ENCODE measurements around the gene HSP90AB1. TPM values are rescaled to one million over a fixed set of nuclear protein-coding genes. Genes with fewer than 3 reads are reported as not detected.

HSP90AB1 gene
- total RNA-seq, 1 donor: 832 TPM

DNA sequence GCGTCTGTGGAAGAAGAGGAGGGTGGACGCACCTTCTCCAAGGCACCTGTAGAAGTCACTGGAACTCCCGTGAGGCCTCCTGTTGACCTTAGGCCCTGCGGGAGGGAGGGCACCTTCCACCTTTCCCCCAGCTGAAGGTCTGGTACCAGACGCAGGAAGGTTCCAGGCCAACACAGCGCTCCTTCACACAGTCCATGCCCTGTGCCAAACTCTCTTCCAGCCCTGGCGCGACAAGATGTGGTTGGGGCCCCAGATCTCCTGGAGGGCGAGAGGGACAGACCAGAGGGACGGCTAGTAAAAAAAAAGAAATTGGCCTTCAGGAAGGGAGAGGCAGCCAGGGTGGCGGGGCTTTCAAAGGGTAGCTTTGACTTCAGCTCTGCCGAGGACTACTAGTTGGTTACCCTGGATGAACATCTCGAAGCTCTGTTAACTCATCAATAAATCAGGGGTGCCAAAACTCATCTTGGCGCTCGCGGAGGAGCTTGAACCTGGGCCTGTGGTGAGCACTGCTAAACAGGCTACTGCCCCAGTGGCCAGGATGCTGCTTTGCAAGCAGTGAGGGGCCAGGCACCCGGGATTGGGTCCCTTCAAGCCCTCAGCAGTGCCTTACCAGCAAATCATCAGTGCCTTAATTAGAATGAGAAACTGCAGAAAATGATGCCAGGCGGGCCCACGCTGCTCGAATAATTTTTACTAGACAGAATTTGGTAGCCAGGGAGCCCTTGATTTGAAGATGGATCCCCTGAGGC lies 51.3 kb downstream of the HSP90AB1 start:
- DNase-seq (ENCODE audit: low read depth): no peak
- H3K4me3 ChIP-seq (ENCODE audit: low read depth, low read length): no peak overlapping the region
- TF ChIP-seq, protein P1, sequence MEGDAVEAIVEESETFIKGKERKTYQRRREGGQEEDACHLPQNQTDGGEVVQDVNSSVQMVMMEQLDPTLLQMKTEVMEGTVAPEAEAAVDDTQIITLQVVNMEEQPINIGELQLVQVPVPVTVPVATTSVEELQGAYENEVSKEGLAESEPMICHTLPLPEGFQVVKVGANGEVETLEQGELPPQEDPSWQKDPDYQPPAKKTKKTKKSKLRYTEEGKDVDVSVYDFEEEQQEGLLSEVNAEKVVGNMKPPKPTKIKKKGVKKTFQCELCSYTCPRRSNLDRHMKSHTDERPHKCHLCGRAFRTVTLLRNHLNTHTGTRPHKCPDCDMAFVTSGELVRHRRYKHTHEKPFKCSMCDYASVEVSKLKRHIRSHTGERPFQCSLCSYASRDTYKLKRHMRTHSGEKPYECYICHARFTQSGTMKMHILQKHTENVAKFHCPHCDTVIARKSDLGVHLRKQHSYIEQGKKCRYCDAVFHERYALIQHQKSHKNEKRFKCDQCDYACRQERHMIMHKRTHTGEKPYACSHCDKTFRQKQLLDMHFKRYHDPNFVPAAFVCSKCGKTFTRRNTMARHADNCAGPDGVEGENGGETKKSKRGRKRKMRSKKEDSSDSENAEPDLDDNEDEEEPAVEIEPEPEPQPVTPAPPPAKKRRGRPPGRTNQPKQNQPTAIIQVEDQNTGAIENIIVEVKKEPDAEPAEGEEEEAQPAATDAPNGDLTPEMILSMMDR (IDR thresholded peaks at IDR 0.05; ENCODE audit: insufficient read depth, low read length): no peak

DNA sequence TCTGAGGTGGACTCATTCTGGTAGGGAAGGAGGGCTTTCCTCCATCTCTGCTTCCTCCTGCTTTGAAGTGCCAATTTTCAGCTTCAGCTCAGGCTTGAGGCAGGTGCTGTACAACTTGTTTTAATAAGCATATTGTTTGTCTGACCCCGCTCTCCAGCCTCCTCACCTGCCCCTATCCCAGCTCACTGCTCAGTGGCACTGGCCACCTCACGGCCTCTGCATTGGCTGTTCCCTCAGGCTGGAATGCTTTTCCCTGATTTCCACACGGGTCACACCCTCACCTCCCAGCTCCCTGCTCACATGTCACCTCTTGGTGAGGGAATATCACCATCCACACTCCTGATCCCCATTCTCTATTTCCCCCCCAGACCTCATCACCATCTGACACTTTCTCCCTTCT lies 52.0 kb downstream of the HSP90AB1 start:
- TF ChIP-seq, protein P1 (IDR thresholded peaks at IDR 0.05; ENCODE audit: insufficient read depth, low read length): no peak
- no peak for DNase-seq (ENCODE audit: low read depth)
- no peak overlapping the region for H3K4me3 ChIP-seq (ENCODE audit: low read depth, low read length)

DNA sequence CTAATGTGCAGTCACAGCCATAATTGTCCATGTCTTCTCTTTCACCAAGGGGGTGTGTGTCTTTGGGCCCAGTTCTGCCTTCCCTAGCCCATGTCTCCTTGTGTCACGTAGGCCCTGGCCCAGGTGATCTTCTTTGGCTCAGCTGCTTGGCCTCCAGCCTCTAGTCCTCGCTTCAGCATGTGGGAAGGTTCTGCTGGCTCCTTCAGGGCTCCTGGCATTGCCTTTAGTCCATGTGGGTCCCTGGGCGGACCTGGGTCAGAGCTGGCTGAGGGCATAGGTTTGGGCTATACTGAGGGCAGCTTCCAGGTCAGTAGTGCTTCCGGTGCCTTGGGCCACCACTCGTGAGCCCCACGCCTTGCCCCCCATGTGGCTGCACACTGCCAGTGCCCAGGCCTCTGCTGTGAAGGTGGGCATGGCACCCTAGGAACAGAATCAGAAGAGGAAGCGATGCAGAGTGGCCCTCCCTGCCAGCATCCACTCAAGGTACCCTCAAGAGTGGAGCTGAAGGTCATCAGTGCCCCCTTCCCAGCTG lies 53.5 kb downstream of the HSP90AB1 start:
- TF ChIP-seq, protein P1 (IDR thresholded peaks at IDR 0.05; ENCODE audit: insufficient read depth, low read length): no peak
- no peak overlapping the region for H3K4me3 ChIP-seq (ENCODE audit: low read depth, low read length)
- no peak for DNase-seq (ENCODE audit: low read depth)

DNA sequence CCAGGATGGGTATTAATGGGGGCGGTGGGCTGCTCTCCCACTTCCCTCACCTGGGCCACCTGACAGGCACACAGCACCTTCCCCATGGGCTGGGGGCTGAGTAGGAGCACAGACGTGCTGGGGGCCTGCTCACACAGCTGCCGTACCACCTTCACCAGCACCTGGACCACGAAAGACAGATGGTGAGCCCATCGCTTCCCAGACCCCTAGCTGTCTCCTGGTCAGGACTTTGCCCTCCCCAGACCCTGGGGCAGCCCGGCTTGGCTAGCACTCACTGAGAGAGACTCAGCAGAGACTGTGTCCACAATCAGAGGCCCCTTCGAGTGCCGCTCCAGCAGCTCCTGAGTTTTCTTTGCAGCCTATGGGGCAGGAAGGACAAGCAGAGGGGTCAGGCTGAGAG lies 54.2 kb downstream of the HSP90AB1 start:
- TF ChIP-seq, protein P1 (IDR thresholded peaks at IDR 0.05; ENCODE audit: insufficient read depth, low read length): no peak
- H3K4me3 ChIP-seq (ENCODE audit: low read depth, low read length): no peak overlapping the region
- no peak for DNase-seq (ENCODE audit: low read depth)

DNA sequence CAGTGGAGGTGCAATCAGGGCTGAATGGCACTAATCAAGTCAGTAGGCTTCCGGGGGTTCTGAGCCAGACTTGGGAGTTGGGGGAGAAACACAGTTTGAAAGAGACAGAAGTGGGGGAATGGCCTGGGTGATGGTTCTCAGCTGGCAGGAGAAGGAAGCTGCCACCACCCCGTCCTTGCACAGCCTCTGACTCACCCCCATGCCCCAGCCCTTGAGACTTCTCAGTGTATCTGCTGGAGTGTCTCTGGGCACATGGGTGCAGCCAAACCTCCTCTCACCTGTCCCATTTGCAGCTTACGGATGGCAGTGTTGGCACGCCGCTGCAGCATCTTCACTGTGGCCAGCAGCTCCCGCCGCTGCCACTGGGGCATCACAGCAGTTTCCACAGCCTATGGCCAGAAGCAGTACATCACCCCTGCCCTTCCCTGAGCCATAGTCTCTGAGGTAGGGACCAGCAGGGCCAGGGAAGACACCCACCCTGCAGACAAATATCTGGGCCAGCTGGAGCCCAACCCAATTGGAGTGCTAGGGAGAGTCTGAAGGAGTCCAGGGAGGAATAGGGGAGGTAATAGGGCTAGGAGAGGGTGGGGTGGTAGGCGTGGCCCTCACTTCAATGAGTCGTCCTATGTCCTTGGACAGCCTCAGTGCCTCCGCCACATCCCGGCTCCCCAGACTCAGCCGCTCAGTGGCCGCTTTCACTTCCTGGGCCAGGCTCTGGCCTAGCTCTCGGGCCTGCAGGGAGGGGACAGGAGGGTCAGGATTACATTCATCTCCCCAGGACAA lies 55.1 kb downstream of the HSP90AB1 start:
- no peak overlapping the region for H3K4me3 ChIP-seq (ENCODE audit: low read depth, low read length)
- TF ChIP-seq, protein P1 (IDR thresholded peaks at IDR 0.05; ENCODE audit: insufficient read depth, low read length): no peak
- DNase-seq (ENCODE audit: low read depth): no peak

DNA sequence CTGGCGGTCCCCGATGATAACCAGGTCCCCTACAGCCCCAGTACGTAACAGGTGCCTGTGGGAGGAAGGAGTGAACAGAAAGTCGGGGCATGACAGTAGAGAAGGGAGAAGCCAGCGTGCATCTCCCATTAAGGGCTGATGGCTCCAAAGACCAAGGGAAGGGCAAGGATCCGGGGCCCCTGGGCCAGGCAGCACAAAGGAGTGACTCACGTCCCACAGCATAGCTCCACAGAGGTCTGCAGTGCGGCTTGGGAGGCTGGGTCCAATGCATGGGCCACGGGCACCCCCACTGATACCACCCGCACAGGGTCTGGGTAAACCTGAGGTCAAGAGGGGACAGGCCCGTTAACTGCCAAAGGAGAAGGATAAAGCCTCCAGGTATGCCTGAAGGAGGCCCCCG lies 56.0 kb downstream of the HSP90AB1 start:
- no peak for DNase-seq (ENCODE audit: low read depth)
- no peak overlapping the region for H3K4me3 ChIP-seq (ENCODE audit: low read depth, low read length)
- TF ChIP-seq, protein P1 (IDR thresholded peaks at IDR 0.05; ENCODE audit: insufficient read depth, low read length): no peak

Small RNA genes within 50 kb of the gene (small RNA-seq; reads per million reads assigned to genes)
- gene RN7SL811P: not detected

Other genes starting within 250 kb of the HSP90AB1 start
- gene MRPL14, start 119.6 kb upstream of the HSP90AB1 start, total RNA-seq (ENCODE audit: low replicate concordance): 9.2 and 34.5 TPM in 2 replicates
- 7.2 and 20.7 TPM in 2 replicates for gene TMEM63B, start 119.5 kb upstream of the HSP90AB1 start, total RNA-seq (ENCODE audit: low replicate concordance)
- gene CAPN11, start 88.3 kb upstream of the HSP90AB1 start, total RNA-seq (ENCODE audit: low replicate concordance): not detected in 2 replicates
- not detected in 2 replicates for gene MYMX, start 30.2 kb upstream of the HSP90AB1 start, total RNA-seq (ENCODE audit: low replicate concordance)
- 5.2 and 23.6 TPM in 2 replicates for gene SLC29A1, start 23.5 kb upstream of the HSP90AB1 start, total RNA-seq (ENCODE audit: low replicate concordance)
- 56.4 and 60.8 TPM in 2 replicates for gene SLC35B2, start 10.4 kb downstream of the HSP90AB1 start, total RNA-seq (ENCODE audit: low replicate concordance)
- gene NFKBIE, start 18.4 kb downstream of the HSP90AB1 start, total RNA-seq (ENCODE audit: low replicate concordance): 5.4 and 74.7 TPM in 2 replicates
- gene TMEM151B, start 23.3 kb downstream of the HSP90AB1 start, total RNA-seq (ENCODE audit: low replicate concordance): not detected in 2 replicates
- 6.8 and 12.7 TPM in 2 replicates for gene AARS2, start 66.2 kb downstream of the HSP90AB1 start, total RNA-seq (ENCODE audit: low replicate concordance)
- not detected in 2 replicates for gene SPATS1, start 95.5 kb downstream of the HSP90AB1 start, total RNA-seq (ENCODE audit: low replicate concordance)
- 27.2 and 29.0 TPM in 2 replicates for gene CDC5L, start 140.6 kb downstream of the HSP90AB1 start, total RNA-seq (ENCODE audit: low replicate concordance)